MCF 10A (cell line): ENCODE results near the gene SYAP1. TPM values are rescaled to one million over a fixed set of nuclear protein-coding genes. Genes with fewer than 3 reads are reported as not detected.
"Not testable (repeated sequence)": the region's sequence is repeated elsewhere in the genome, so short reads cannot be mapped to it uniquely, and the experiment has no call there.

Experiments used
- BruUV-seq: library from RNA; stranded (reverse); fragments of 400-500 nt; replicated peaks from 2 replicates; lab custom pipeline; 2021; lab: Mats Ljungman, UMichigan
- CTCF ChIA-PET: fragments of 300-600 bp; sonication (Branson Sonifier 250); formaldehyde crosslinking; extraction: SDS; loops from one replicate; lab custom pipeline; 2021; ENCODE audit warnings: antibody characterized with exemption, inconsistent platforms; lab: Yijun Ruan, JAX
- POLR2A ChIA-PET: fragments of 300-600, 350-650 bp; sonication (Branson Sonifier 250); formaldehyde crosslinking; extraction: SDS; loops from one replicate; lab custom pipeline; 2020; ENCODE audit warnings: antibody characterized with exemption, inconsistent platforms; lab: Yijun Ruan, JAX
- DNase-seq: peaks from one replicate; pipeline ENCODE4 v3.0.0-alpha.2; 2018; ENCODE audit not compliant: unreplicated experiment
- H3K27ac Mint-ChIP-seq: one replicate; pipeline ENCODE4 v1.8.0; 2022; ENCODE audit warnings: mild to moderate bottlenecking, low read depth, mixed read lengths; ENCODE audit not compliant: unreplicated experiment
- H3K27me3 Mint-ChIP-seq: one replicate; pipeline ENCODE4 v1.8.0; 2022; ENCODE audit warnings: mixed read lengths; ENCODE audit not compliant: insufficient read depth, unreplicated experiment
- H3K36me3 Mint-ChIP-seq: one replicate; pipeline ENCODE4 v1.8.0; 2022; ENCODE audit warnings: mild to moderate bottlenecking, moderate library complexity, mixed read lengths; ENCODE audit not compliant: insufficient read depth, unreplicated experiment
- H3K4me1 Mint-ChIP-seq: one replicate; pipeline ENCODE4 v1.8.0; 2022; ENCODE audit warnings: mixed read lengths; ENCODE audit not compliant: insufficient read depth, unreplicated experiment
- H3K4me3 Mint-ChIP-seq: one replicate; pipeline ENCODE4 v1.8.0; 2022; ENCODE audit warnings: mild to moderate bottlenecking, moderate library complexity, mixed read lengths; ENCODE audit not compliant: unreplicated experiment
- H3K9me3 Mint-ChIP-seq: one replicate; pipeline ENCODE4 v1.8.0; 2022; ENCODE audit warnings: mixed read lengths; ENCODE audit not compliant: unreplicated experiment
- CTCF ChIP-seq: fragments of 200-600 bp; IDR thresholded peaks from one replicate; pipeline ENCODE4 v1.8.0; 2022; ENCODE audit warnings: antibody characterized with exemption, mild to moderate bottlenecking; ENCODE audit not compliant: unreplicated experiment
- intact Hi-C: fragments of 100-400 bp; cut with micrococcal nuclease; formaldehyde crosslinking; loops from 2 replicates; pipeline ENCODE4 v1.14.1; 2022
- total RNA-seq: library from RNA; stranded (reverse); gene quantifications from 2 replicates; pipeline ENCODE4 v1.2.3, GENCODE V29; 2022

The SYAP1 gene
- total RNA-seq, 1 experiment from 2014 or later, result 37.0 TPM

- TF ChIP-seq CTCF, result no peak
- Mint-ChIP-seq H3K27me3 (no peaks in the 10 kb centered on the region), H3K4me1 (no peaks in the 10 kb centered on the region), H3K9me3 (no peaks in the 10 kb centered on the region), H3K27ac (no peak overlapping the region), H3K36me3 (peaks cover 6% of the 10 kb centered on the region), H3K4me3 (no peak overlapping the region)
- ChIA-PET POLR2A (interaction anchor here (1.4 to 2.0 kb wide), 4 partner anchors 10 to 53 kb away, joined by 7 to 13 read pairs (median 10); partner anchors contain the start of genes SYAP1 and TXLNG), CTCF (interaction anchor here (1.1 kb wide), 1 partner anchor 52 kb away, joined by 3 read pairs; no protein-coding TSS in a partner anchor)
- intact Hi-C loops, result no loop called here
- no peak for DNase-seq
- BruUV-seq, result no TSS peak
Measured at GRCh38 chrX:16772460-16772859, 53.0 kb downstream of the SYAP1 start.

GRCh38 chrX:16774746-16775145, 55.3 kb downstream of the SYAP1 start:
- no peak overlapping the region for H3K27ac Mint-ChIP-seq
- intact Hi-C loops, result no loop called here
- POLR2A ChIA-PET, result interaction anchor here (0.6 to 1.2 kb wide), 2 partner anchors 11 to 1262 kb away, joined by 3 read pairs; no protein-coding TSS in a partner anchor
- DNase-seq, result no peak
- BruUV-seq, result no TSS peak
- no peaks in the 10 kb centered on the region for H3K27me3 Mint-ChIP-seq
- no peak overlapping the region for H3K4me3 Mint-ChIP-seq
- no peaks in the 10 kb centered on the region for H3K9me3 Mint-ChIP-seq
- CTCF ChIA-PET, result interaction anchor here (0.7 kb wide), 1 partner anchor 9 kb away, joined by 3 read pairs; no protein-coding TSS in a partner anchor
- H3K36me3 Mint-ChIP-seq, result no peaks in the 10 kb centered on the region
- no peak for TF ChIP-seq CTCF
- no peaks in the 10 kb centered on the region for H3K4me1 Mint-ChIP-seq

GRCh38 chrX:16778545-16778944, 59.1 kb downstream of the SYAP1 start:
- POLR2A ChIA-PET, result interaction anchor here (1.0 kb wide), 1 partner anchor 59 kb away, joined by 4 read pairs; the partner anchor contains the start of gene SYAP1
- BruUV-seq, result no TSS peak
- no peak overlapping the region for H3K4me3 Mint-ChIP-seq
- H3K36me3 Mint-ChIP-seq, result no peaks in the 10 kb centered on the region
- no peaks in the 10 kb centered on the region for H3K4me1 Mint-ChIP-seq
- no peak for TF ChIP-seq CTCF
- no peaks in the 10 kb centered on the region for H3K9me3 Mint-ChIP-seq
- H3K27me3 Mint-ChIP-seq, result no peaks in the 10 kb centered on the region
- DNase-seq, result no peak
- CTCF ChIA-PET, result no interaction called here
- no peak overlapping the region for H3K27ac Mint-ChIP-seq
- intact Hi-C loops, result no loop called here

- CTCF ChIA-PET, result no interaction called here
- intact Hi-C loops, result no loop called here
- Mint-ChIP-seq H3K27ac (no peak overlapping the region), H3K4me1 (no peaks in the 10 kb centered on the region), H3K27me3 (no peaks in the 10 kb centered on the region), H3K36me3 (no peaks in the 10 kb centered on the region), H3K4me3 (no peak overlapping the region), H3K9me3 (no peaks in the 10 kb centered on the region)
- no TSS peak for BruUV-seq
- no peak for DNase-seq
- POLR2A ChIA-PET, result interaction anchor here (1.0 kb wide), 1 partner anchor 60 kb away, joined by 4 read pairs; the partner anchor contains the start of gene SYAP1
- TF ChIP-seq CTCF, result no peak
Measured at GRCh38 chrX:16778993-16779392, 59.6 kb downstream of the SYAP1 start.

- H3K27ac Mint-ChIP-seq, H3K27me3 Mint-ChIP-seq, DNase-seq, H3K36me3 Mint-ChIP-seq, BruUV-seq, intact Hi-C loops, H3K9me3 Mint-ChIP-seq, H3K4me1 Mint-ChIP-seq, H3K4me3 Mint-ChIP-seq: not testable (repeated sequence)
- POLR2A ChIA-PET, result interaction anchor here (0.6 kb wide), 1 partner anchor 60 kb away, joined by 3 read pairs; the partner anchor contains the start of gene SYAP1
- CTCF ChIA-PET, result interaction anchor here (0.8 kb wide), 1 partner anchor 18 kb away, joined by 3 read pairs; no protein-coding TSS in a partner anchor
Measured at GRCh38 chrX:16779815-16780214, 60.4 kb downstream of the SYAP1 start.
